ENCODE data around the gene THEMIS2.
A peak's percentile ranks its signal among the peaks of the same experiment; 100 is the strongest.

The THEMIS2 gene

DNA sequence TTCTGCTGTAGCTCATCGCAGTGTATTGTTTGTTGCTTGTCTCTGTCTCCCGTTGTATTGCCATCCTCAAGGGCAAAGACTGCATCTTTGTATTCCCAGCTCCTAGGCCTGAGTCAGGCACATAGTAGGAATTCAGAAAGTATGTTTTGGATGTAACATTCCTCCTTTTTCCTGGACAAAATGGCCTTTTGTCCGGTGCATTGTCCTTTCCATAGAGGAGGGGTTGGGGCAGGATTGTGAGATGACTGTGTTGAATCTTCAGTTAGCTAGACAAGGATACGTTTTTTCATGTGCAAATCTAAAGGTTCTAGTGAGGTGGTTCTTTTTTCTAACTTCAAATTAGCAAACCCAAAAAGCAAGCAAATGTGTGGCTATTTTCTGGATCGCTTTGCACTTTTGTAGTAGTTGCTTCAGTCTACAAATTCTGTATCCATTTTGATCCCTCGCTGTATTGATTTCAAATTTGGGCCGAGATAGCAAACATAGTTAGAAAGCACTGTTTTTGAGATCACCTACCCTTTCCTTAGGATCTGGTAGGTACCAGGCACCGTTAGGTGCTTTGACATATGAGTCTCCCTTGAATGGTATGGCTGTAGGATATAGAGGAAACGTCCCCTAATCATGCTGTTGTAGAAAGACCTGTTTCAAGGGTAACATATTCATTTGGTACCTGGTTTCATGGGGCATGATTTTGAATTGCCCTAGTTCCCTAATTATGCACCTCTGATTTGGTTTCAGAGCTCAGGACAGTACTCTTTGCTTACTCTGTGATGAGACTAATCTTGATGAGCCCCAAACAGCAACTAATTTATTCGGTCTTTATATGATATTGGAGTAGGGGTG, 40.6 kb upstream of the THEMIS2 start:
- no peak for ATAC-seq (ENCODE audit: low read depth)
- H3K27ac ChIP-seq (ENCODE audit: poor library complexity, severe bottlenecking), result peak overlapping the region; percentile 38
- H3K4me1 ChIP-seq (ENCODE audit: insufficient read depth, poor library complexity, severe bottlenecking), result peaks cover 15% of the 10 kb centered on the region
- peaks cover 30% of the 10 kb centered on the region for H3K36me3 ChIP-seq (ENCODE audit: low read depth)
- no peaks in the 10 kb centered on the region for H3K9me3 ChIP-seq (ENCODE audit: severe bottlenecking)
- no peaks in the 10 kb centered on the region for H3K27me3 ChIP-seq (ENCODE audit: insufficient read depth, poor library complexity, severe bottlenecking)
- H3K4me3 ChIP-seq (ENCODE audit: severe bottlenecking), result peak overlapping the region; percentile 95
- DNase-seq (ENCODE audit: low spot score), result no peak
- TF ChIP-seq, protein P1, sequence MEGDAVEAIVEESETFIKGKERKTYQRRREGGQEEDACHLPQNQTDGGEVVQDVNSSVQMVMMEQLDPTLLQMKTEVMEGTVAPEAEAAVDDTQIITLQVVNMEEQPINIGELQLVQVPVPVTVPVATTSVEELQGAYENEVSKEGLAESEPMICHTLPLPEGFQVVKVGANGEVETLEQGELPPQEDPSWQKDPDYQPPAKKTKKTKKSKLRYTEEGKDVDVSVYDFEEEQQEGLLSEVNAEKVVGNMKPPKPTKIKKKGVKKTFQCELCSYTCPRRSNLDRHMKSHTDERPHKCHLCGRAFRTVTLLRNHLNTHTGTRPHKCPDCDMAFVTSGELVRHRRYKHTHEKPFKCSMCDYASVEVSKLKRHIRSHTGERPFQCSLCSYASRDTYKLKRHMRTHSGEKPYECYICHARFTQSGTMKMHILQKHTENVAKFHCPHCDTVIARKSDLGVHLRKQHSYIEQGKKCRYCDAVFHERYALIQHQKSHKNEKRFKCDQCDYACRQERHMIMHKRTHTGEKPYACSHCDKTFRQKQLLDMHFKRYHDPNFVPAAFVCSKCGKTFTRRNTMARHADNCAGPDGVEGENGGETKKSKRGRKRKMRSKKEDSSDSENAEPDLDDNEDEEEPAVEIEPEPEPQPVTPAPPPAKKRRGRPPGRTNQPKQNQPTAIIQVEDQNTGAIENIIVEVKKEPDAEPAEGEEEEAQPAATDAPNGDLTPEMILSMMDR (IDR thresholded peaks at IDR 0.05; ENCODE audit: poor library complexity, severe bottlenecking), result no peak

DNA sequence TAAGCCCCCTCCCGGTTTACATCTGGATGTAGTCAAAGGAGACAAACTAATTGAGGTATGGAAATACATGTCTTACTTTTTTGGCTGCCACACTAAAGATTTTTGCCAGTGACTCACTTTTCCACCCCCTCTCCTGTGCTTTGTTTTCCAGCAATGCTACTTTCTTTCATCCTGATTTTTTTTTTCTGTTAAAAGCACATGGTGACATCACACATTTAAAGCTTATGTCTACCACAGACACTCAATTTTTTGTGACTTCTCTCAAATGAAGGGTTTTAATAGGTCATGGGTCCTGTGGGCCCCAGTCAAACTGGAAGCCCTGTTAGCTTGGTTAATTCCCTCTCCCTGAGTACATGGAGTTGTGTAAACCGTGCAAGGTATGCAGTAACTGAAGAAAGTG, 39.6 kb upstream of the THEMIS2 start:
- DNase-seq (ENCODE audit: low spot score), result no peak
- H3K27ac ChIP-seq (ENCODE audit: poor library complexity, severe bottlenecking), result peak overlapping the region; percentile 38
- H3K27me3 ChIP-seq (ENCODE audit: insufficient read depth, poor library complexity, severe bottlenecking), result no peaks in the 10 kb centered on the region
- peaks cover 35% of the 10 kb centered on the region for H3K36me3 ChIP-seq (ENCODE audit: low read depth)
- H3K9me3 ChIP-seq (ENCODE audit: severe bottlenecking), result no peaks in the 10 kb centered on the region
- ATAC-seq (ENCODE audit: low read depth), result no peak
- H3K4me3 ChIP-seq (ENCODE audit: severe bottlenecking), result no peak overlapping the region
- H3K4me1 ChIP-seq (ENCODE audit: insufficient read depth, poor library complexity, severe bottlenecking), result peaks cover 15% of the 10 kb centered on the region
- TF ChIP-seq, protein P1 (IDR thresholded peaks at IDR 0.05; ENCODE audit: poor library complexity, severe bottlenecking), result no peak

DNA sequence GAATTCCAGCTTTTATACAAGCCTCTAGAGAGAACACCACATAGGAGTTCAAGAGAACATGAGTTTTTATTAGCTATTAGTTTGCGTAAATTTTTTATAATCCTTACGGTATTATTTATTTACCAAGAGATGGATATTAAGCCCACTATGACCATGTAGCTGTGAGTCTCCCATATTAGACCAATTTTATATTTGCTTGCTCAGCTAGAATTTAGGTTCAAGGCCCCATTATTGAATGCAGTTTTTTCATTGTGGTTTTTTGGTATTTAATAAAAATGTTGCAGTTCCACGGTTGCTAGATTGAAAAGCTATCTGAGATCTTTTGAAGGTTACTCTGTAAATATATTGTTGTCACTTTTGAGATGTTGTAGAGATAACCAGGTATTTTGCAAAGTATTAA, 38.9 kb upstream of the THEMIS2 start:
- Histone ChIP-seq H3K27me3 (ENCODE audit: insufficient read depth, poor library complexity, severe bottlenecking) (no peaks in the 10 kb centered on the region), H3K4me3 (ENCODE audit: severe bottlenecking) (no peak overlapping the region), H3K27ac (ENCODE audit: poor library complexity, severe bottlenecking) (no peak overlapping the region), H3K36me3 (ENCODE audit: low read depth) (peaks cover 40% of the 10 kb centered on the region), H3K9me3 (ENCODE audit: severe bottlenecking) (no peaks in the 10 kb centered on the region), H3K4me1 (ENCODE audit: insufficient read depth, poor library complexity, severe bottlenecking) (peaks cover 15% of the 10 kb centered on the region)
- no peak for ATAC-seq (ENCODE audit: low read depth)
- TF ChIP-seq, protein P1 (IDR thresholded peaks at IDR 0.05; ENCODE audit: poor library complexity, severe bottlenecking), result no peak
- DNase-seq (ENCODE audit: low spot score), result no peak

DNA sequence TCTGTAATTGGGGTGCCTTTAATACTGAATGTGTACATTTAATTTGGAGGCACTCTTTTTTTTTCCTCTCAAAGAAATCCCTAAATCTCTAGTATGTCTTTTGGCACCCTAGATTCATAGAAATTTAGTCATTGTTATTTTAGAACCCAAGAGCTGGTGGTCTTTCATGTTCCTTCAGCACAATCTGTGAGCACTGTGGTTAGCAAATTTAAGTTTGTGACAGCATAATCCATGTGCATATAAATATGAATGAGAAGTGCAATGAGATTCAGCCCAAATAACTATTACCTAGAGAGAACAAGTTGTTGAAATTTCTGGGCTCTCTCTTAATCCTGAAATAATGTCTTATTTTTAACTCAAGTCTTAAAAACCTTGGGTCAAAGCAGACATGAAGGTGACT, 37.3 kb upstream of the THEMIS2 start:
- Histone ChIP-seq H3K27me3 (ENCODE audit: insufficient read depth, poor library complexity, severe bottlenecking) (no peaks in the 10 kb centered on the region), H3K9me3 (ENCODE audit: severe bottlenecking) (no peaks in the 10 kb centered on the region), H3K36me3 (ENCODE audit: low read depth) (peaks cover 56% of the 10 kb centered on the region), H3K4me1 (ENCODE audit: insufficient read depth, poor library complexity, severe bottlenecking) (peaks cover 15% of the 10 kb centered on the region), H3K4me3 (ENCODE audit: severe bottlenecking) (no peak overlapping the region), H3K27ac (ENCODE audit: poor library complexity, severe bottlenecking) (no peak overlapping the region)
- ATAC-seq (ENCODE audit: low read depth), result no peak
- DNase-seq (ENCODE audit: low spot score), result no peak
- TF ChIP-seq, protein P1 (IDR thresholded peaks at IDR 0.05; ENCODE audit: poor library complexity, severe bottlenecking), result no peak

DNA sequence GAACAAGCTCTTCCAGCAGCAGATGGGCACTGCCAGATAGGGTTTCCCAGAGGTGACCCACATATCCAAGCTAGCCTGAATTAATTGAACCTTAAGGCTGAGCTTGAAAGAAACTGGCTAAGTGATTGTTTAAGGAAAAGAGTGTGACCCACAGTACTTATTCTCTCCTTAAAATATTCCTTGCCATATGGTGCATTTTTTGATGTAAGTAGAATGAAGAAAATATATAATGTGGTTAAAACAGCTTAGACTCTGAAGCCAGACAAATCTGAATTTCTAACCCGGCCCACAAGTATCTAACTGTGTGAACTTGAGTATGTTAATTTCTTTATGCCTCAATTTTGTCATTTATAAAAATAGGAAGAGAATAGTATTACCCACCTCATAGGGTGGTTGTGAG, 36.8 kb upstream of the THEMIS2 start:
- ATAC-seq (ENCODE audit: low read depth) (no peak), DNase-seq (ENCODE audit: low spot score) (no peak)
- H3K27ac ChIP-seq (ENCODE audit: poor library complexity, severe bottlenecking), result no peak overlapping the region
- H3K27me3 ChIP-seq (ENCODE audit: insufficient read depth, poor library complexity, severe bottlenecking), result no peaks in the 10 kb centered on the region
- H3K9me3 ChIP-seq (ENCODE audit: severe bottlenecking), result no peaks in the 10 kb centered on the region
- TF ChIP-seq, protein P1 (IDR thresholded peaks at IDR 0.05; ENCODE audit: poor library complexity, severe bottlenecking), result no peak
- peaks cover 15% of the 10 kb centered on the region for H3K4me1 ChIP-seq (ENCODE audit: insufficient read depth, poor library complexity, severe bottlenecking)
- no peak overlapping the region for H3K4me3 ChIP-seq (ENCODE audit: severe bottlenecking)
- H3K36me3 ChIP-seq (ENCODE audit: low read depth), result peaks cover 61% of the 10 kb centered on the region

Measured in RWPE2 (cell line).